ENCODE data around the gene C2orf81. TPM values are rescaled to one million over a fixed set of nuclear protein-coding genes. Genes with fewer than 3 reads are reported as not detected.

Gene C2orf81
- total RNA-seq, 1 experiment from 2014 or later: 2.9 TPM

DNA sequence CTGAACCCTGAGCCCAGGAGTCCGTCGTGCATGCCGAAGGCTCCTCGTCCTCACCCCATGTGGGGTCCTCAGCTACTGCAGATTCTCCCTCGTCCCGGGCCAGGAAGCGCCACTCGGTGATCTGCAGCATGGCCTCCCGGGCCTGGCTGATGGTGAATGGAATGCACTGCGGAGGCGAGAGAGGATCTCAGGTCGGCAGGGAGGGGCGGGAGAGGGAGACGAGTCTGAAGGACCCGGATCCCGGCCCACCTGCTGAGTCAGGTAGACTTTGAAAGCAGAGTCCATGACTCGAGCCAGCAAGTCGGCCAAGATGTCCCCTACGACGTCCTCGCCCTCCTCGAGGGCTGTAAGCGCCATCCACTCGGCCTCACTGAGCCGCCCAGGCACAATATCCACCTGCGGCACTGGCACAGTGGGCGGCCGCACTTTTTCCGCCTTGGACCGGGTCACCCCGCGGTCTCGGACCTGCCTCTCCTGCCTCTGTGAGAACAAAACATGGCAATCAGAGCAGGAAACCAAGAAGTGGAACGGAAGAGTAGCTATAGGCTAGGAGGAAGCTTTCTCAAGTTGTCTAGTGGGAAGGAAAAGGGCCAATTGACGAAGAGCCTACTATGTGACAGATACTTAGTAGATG is 5.5 kb downstream of the C2orf81 start (continued):
- no peak for TF ChIP-seq ZNF423 (CRISPR knock-in tag; IDR thresholded peaks at IDR 0.05)
- TF ChIP-seq GTF2I (CRISPR knock-in tag; conservative IDR thresholded peaks at IDR 0.05): no peak

- peak overlapping the region; percentile 63 for H3K4me3 Mint-ChIP-seq
- peaks cover 70% of the 10 kb centered on the region for H3K27me3 Mint-ChIP-seq (ENCODE audit: low read depth)
- ChIA-PET CTCF (interaction anchor here (0.7 to 2.5 kb wide), 8 partner anchors 9 to 80 kb away, joined by 3 to 14 read pairs (median 4); partner anchors contain the start of gene WBP1), POLR2A (interaction anchor here (1.1 to 1.3 kb wide), 3 partner anchors 23 to 41 kb away, joined by 3 to 10 read pairs (median 3); no protein-coding TSS in a partner anchor)
- ATAC-seq (peak; percentile 64), DNase-seq (ENCODE audit: low spot score) (peak; percentile 62)
- no peaks in the 10 kb centered on the region for H3K36me3 Mint-ChIP-seq
- H3K4me1 Mint-ChIP-seq: peaks cover 13% of the 10 kb centered on the region
- H3K27ac Mint-ChIP-seq: no peak overlapping the region; the same call in 1 of the 2 replicates
- TF ChIP-seq ZNF317 (CRISPR knock-in tag; IDR thresholded peaks at IDR 0.05; ENCODE audit: borderline replicate concordance, low read depth) (peak; percentile 34; the same call in 1 of the 2 replicates), CBFB (CRISPR knock-in tag; IDR thresholded peaks at IDR 0.05; ENCODE audit: low read depth) (no peak), CREB1 (CRISPR knock-in tag; IDR thresholded peaks at IDR 0.05) (no peak)
- no peaks in the 10 kb centered on the region for H3K9me3 Mint-ChIP-seq
These were observed 6.3 kb downstream of the C2orf81 start for GRCh38 chr2:74414881-74415761.

- ChIA-PET POLR2A (interaction anchor here (0.5 to 1.3 kb wide), 3 partner anchors 22 to 172 kb away, joined by 3 to 10 read pairs (median 3); no protein-coding TSS in a partner anchor), CTCF (interaction anchor here (0.7 to 2.5 kb wide), 5 partner anchors 10 to 80 kb away, joined by 3 to 14 read pairs (median 4); partner anchors contain the start of gene WBP1)
- peak; percentile 44 for ATAC-seq
- peaks cover 66% of the 10 kb centered on the region for H3K27me3 Mint-ChIP-seq (ENCODE audit: low read depth)
- H3K9me3 Mint-ChIP-seq: no peaks in the 10 kb centered on the region
- peak; percentile 33 for DNase-seq (ENCODE audit: low spot score)
- H3K4me3 Mint-ChIP-seq: peak overlapping the region; percentile 63
- no peak for TF ChIP-seq ELF4 (CRISPR knock-in tag; IDR thresholded peaks at IDR 0.05; ENCODE audit: low read depth)
- TF ChIP-seq, protein P1, sequence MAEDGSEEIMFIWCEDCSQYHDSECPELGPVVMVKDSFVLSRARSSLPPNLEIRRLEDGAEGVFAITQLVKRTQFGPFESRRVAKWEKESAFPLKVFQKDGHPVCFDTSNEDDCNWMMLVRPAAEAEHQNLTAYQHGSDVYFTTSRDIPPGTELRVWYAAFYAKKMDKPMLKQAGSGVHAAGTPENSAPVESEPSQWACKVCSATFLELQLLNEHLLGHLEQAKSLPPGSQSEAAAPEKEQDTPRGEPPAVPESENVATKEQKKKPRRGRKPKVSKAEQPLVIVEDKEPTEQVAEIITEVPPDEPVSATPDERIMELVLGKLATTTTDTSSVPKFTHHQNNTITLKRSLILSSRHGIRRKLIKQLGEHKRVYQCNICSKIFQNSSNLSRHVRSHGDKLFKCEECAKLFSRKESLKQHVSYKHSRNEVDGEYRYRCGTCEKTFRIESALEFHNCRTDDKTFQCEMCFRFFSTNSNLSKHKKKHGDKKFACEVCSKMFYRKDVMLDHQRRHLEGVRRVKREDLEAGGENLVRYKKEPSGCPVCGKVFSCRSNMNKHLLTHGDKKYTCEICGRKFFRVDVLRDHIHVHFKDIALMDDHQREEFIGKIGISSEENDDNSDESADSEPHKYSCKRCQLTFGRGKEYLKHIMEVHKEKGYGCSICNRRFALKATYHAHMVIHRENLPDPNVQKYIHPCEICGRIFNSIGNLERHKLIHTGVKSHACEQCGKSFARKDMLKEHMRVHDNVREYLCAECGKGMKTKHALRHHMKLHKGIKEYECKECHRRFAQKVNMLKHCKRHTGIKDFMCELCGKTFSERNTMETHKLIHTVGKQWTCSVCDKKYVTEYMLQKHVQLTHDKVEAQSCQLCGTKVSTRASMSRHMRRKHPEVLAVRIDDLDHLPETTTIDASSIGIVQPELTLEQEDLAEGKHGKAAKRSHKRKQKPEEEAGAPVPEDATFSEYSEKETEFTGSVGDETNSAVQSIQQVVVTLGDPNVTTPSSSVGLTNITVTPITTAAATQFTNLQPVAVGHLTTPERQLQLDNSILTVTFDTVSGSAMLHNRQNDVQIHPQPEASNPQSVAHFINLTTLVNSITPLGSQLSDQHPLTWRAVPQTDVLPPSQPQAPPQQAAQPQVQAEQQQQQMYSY (CRISPR knock-in tag; IDR thresholded peaks at IDR 0.05): peak; percentile 25; the same call in 1 of the 2 replicates
- H3K27ac Mint-ChIP-seq: no peak overlapping the region
- peaks cover 13% of the 10 kb centered on the region for H3K4me1 Mint-ChIP-seq
- no peaks in the 10 kb centered on the region for H3K36me3 Mint-ChIP-seq
These were observed 7.0 kb downstream of the C2orf81 start for GRCh38 chr2:74414441-74414840.

GRCh38 chr2:74413001-74413698 is 8.3 kb downstream of the C2orf81 start:
- H3K9me3 Mint-ChIP-seq: no peaks in the 10 kb centered on the region
- CTCF ChIA-PET: interaction anchor here (2.3 kb wide), 1 partner anchor 21 kb away, joined by 10 read pairs; no protein-coding TSS in a partner anchor
- H3K36me3 Mint-ChIP-seq: no peaks in the 10 kb centered on the region
- POLR2A ChIA-PET: no interaction called here
- peaks cover 13% of the 10 kb centered on the region for H3K4me1 Mint-ChIP-seq
- DNase-seq (ENCODE audit: low spot score) (no peak), ATAC-seq (no peak)
- H3K27ac Mint-ChIP-seq: no peak overlapping the region
- TF ChIP-seq ZNF416 (CRISPR knock-in tag; IDR thresholded peaks at IDR 0.05) (no peak), ZNF263 (CRISPR knock-in tag; IDR thresholded peaks at IDR 0.05; ENCODE audit: low read depth) (no peak), SMAD3 (CRISPR knock-in tag; IDR thresholded peaks at IDR 0.05; ENCODE audit: borderline replicate concordance) (no peak)
- TF ChIP-seq, protein P2, sequence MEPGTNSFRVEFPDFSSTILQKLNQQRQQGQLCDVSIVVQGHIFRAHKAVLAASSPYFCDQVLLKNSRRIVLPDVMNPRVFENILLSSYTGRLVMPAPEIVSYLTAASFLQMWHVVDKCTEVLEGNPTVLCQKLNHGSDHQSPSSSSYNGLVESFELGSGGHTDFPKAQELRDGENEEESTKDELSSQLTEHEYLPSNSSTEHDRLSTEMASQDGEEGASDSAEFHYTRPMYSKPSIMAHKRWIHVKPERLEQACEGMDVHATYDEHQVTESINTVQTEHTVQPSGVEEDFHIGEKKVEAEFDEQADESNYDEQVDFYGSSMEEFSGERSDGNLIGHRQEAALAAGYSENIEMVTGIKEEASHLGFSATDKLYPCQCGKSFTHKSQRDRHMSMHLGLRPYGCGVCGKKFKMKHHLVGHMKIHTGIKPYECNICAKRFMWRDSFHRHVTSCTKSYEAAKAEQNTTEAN (CRISPR knock-in tag; IDR thresholded peaks at IDR 0.05): no peak
- TF ChIP-seq, protein P3, sequence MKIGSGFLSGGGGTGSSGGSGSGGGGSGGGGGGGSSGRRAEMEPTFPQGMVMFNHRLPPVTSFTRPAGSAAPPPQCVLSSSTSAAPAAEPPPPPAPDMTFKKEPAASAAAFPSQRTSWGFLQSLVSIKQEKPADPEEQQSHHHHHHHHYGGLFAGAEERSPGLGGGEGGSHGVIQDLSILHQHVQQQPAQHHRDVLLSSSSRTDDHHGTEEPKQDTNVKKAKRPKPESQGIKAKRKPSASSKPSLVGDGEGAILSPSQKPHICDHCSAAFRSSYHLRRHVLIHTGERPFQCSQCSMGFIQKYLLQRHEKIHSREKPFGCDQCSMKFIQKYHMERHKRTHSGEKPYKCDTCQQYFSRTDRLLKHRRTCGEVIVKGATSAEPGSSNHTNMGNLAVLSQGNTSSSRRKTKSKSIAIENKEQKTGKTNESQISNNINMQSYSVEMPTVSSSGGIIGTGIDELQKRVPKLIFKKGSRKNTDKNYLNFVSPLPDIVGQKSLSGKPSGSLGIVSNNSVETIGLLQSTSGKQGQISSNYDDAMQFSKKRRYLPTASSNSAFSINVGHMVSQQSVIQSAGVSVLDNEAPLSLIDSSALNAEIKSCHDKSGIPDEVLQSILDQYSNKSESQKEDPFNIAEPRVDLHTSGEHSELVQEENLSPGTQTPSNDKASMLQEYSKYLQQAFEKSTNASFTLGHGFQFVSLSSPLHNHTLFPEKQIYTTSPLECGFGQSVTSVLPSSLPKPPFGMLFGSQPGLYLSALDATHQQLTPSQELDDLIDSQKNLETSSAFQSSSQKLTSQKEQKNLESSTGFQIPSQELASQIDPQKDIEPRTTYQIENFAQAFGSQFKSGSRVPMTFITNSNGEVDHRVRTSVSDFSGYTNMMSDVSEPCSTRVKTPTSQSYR (CRISPR knock-in tag; IDR thresholded peaks at IDR 0.05): no peak
- H3K27me3 Mint-ChIP-seq (ENCODE audit: low read depth): peaks cover 64% of the 10 kb centered on the region
- no peak overlapping the region for H3K4me3 Mint-ChIP-seq

Measured in WTC11 (cell line).